Measurements from ENCODE around the gene TAGLN2.
A peak's percentile ranks its signal among the peaks of the same experiment; 100 is the strongest.

TAGLN2 gene

GRCh38 chr1:159943908-159944622 is 18.8 kb upstream of the TAGLN2 start:
- Mint-ChIP-seq H3K9me3 (no peaks in the 10 kb centered on the region), H3K36me3 (no peaks in the 10 kb centered on the region), H3K4me3 (no peak overlapping the region), H3K27me3 (peaks cover 23 to 36% of the 10 kb centered on the region in 2 donors), H3K27ac (no peak overlapping the region), H3K4me1 (peaks cover 22 to 50% of the 10 kb centered on the region in 2 donors)
- no peak for ATAC-seq (replicated peaks)
- DNase-seq, result no peak

GRCh38 chr1:159943278-159943640 is 18.0 kb upstream of the TAGLN2 start:
- H3K4me1 Mint-ChIP-seq, result peaks cover 29 to 58% of the 10 kb centered on the region in 2 donors
- no peaks in the 10 kb centered on the region for H3K9me3 Mint-ChIP-seq
- H3K27ac Mint-ChIP-seq, result no peak overlapping the region
- no peak for DNase-seq
- H3K36me3 Mint-ChIP-seq, result no peaks in the 10 kb centered on the region
- H3K4me3 Mint-ChIP-seq, result no peak overlapping the region
- no peak for ATAC-seq (replicated peaks)
- peaks cover 23 to 33% of the 10 kb centered on the region in 2 donors for H3K27me3 Mint-ChIP-seq

GRCh38 chr1:159942632-159943277 is 17.4 kb upstream of the TAGLN2 start:
- H3K27me3 Mint-ChIP-seq, result peaks cover 23 to 29% of the 10 kb centered on the region in 2 donors
- no peak overlapping the region for H3K27ac Mint-ChIP-seq
- H3K36me3 Mint-ChIP-seq, result no peaks in the 10 kb centered on the region
- peaks cover 33 to 63% of the 10 kb centered on the region in 2 donors for H3K4me1 Mint-ChIP-seq
- H3K9me3 Mint-ChIP-seq, result no peaks in the 10 kb centered on the region
- no peak overlapping the region for H3K4me3 Mint-ChIP-seq
- ATAC-seq (replicated peaks) (no peak), DNase-seq (no peak)

- Mint-ChIP-seq H3K27me3 (peaks cover 23 to 29% of the 10 kb centered on the region in 2 donors), H3K4me3 (no peak overlapping the region), H3K9me3 (no peaks in the 10 kb centered on the region), H3K4me1 (peaks cover 42 to 72% of the 10 kb centered on the region in 2 donors), H3K27ac (no peak overlapping the region), H3K36me3 (no peaks in the 10 kb centered on the region)
- no peak for DNase-seq
- ATAC-seq (replicated peaks), result no peak
Measured at GRCh38 chr1:159941591-159942560, 16.6 kb upstream of the TAGLN2 start.

GRCh38 chr1:159941141-159941540 is 15.8 kb upstream of the TAGLN2 start:
- no peak for DNase-seq
- Mint-ChIP-seq H3K4me1 (peaks cover 48 to 79% of the 10 kb centered on the region in 2 donors), H3K27me3 (peaks cover 23 to 28% of the 10 kb centered on the region in 2 donors), H3K9me3 (no peaks in the 10 kb centered on the region), H3K36me3 (no peaks in the 10 kb centered on the region), H3K4me3 (no peak overlapping the region), H3K27ac (no peak overlapping the region)
- ATAC-seq (replicated peaks), result no peak

- no peak for ATAC-seq (replicated peaks)
- H3K4me3 Mint-ChIP-seq, result no peak overlapping the region
- no peak overlapping the region for H3K27ac Mint-ChIP-seq
- H3K4me1 Mint-ChIP-seq, result peaks cover 50 to 79% of the 10 kb centered on the region in 2 donors
- H3K9me3 Mint-ChIP-seq, result no peaks in the 10 kb centered on the region
- H3K36me3 Mint-ChIP-seq, result no peaks in the 10 kb centered on the region
- peaks cover 17 to 18% of the 10 kb centered on the region in 2 donors for H3K27me3 Mint-ChIP-seq
- no peak for DNase-seq
Measured at GRCh38 chr1:159940006-159940620, 14.8 kb upstream of the TAGLN2 start.

- H3K27me3 Mint-ChIP-seq, result peaks cover 13% of the 10 kb centered on the region in 2 donors
- ATAC-seq (replicated peaks) (no peak), DNase-seq (no peak)
- H3K27ac Mint-ChIP-seq, result no peak overlapping the region
- H3K4me1 Mint-ChIP-seq, result peaks cover 45 to 77% of the 10 kb centered on the region in 2 donors
- no peaks in the 10 kb centered on the region for H3K36me3 Mint-ChIP-seq
- no peaks in the 10 kb centered on the region for H3K9me3 Mint-ChIP-seq
- no peak overlapping the region for H3K4me3 Mint-ChIP-seq
Measured at GRCh38 chr1:159939678-159940002, 14.3 kb upstream of the TAGLN2 start.

- Mint-ChIP-seq H3K36me3 (no peaks in the 10 kb centered on the region), H3K4me1 (peaks cover 47 to 75% of the 10 kb centered on the region in 2 donors), H3K27ac (peak overlapping the region; percentile 6), H3K9me3 (no peaks in the 10 kb centered on the region), H3K4me3 (no peak overlapping the region), H3K27me3 (peaks cover 7 to 8% of the 10 kb centered on the region in 2 donors)
- ATAC-seq (replicated peaks), result no peak
- DNase-seq, result no peak
Measured at GRCh38 chr1:159938905-159939677, 13.8 kb upstream of the TAGLN2 start.

GRCh38 chr1:159938211-159938852 is 13.0 kb upstream of the TAGLN2 start:
- H3K4me3 Mint-ChIP-seq, result no peak overlapping the region
- no peaks in the 10 kb centered on the region for H3K9me3 Mint-ChIP-seq
- DNase-seq (no peak), ATAC-seq (replicated peaks) (peak; percentile 65 to 69)
- H3K4me1 Mint-ChIP-seq, result peaks cover 55 to 81% of the 10 kb centered on the region in 2 donors
- no peaks in the 10 kb centered on the region for H3K36me3 Mint-ChIP-seq
- no peak overlapping the region for H3K27ac Mint-ChIP-seq
- peaks cover 2 to 6% of the 10 kb centered on the region in 2 donors for H3K27me3 Mint-ChIP-seq

- ATAC-seq (replicated peaks), result peak; percentile 20 to 31
- peaks cover 59 to 84% of the 10 kb centered on the region in 2 donors for H3K4me1 Mint-ChIP-seq
- H3K27me3 Mint-ChIP-seq, result peaks cover 0 to under 1% of the 10 kb centered on the region in 2 donors
- H3K9me3 Mint-ChIP-seq, result no peaks in the 10 kb centered on the region
- H3K36me3 Mint-ChIP-seq, result no peaks in the 10 kb centered on the region
- no peak for DNase-seq
- no peak overlapping the region for H3K27ac Mint-ChIP-seq
- peak overlapping the region in 1 of 2 donors; percentile 30 for H3K4me3 Mint-ChIP-seq
Measured at GRCh38 chr1:159937054-159937750, 11.9 kb upstream of the TAGLN2 start.

- peaks cover 60 to 85% of the 10 kb centered on the region in 2 donors for H3K4me1 Mint-ChIP-seq
- no peaks in the 10 kb centered on the region for H3K27me3 Mint-ChIP-seq
- H3K4me3 Mint-ChIP-seq, result peak overlapping the region; percentile 15 to 19
- ATAC-seq (replicated peaks), result peak; percentile 59
- no peaks in the 10 kb centered on the region for H3K9me3 Mint-ChIP-seq
- DNase-seq, result peak; percentile 62
- peak overlapping the region; percentile 26 for H3K27ac Mint-ChIP-seq
- H3K36me3 Mint-ChIP-seq, result no peaks in the 10 kb centered on the region
Measured at GRCh38 chr1:159936273-159936904, 11.1 kb upstream of the TAGLN2 start.

- peak; percentile 28 to 44 for ATAC-seq (replicated peaks)
- Mint-ChIP-seq H3K27ac (peak overlapping the region; percentile 37), H3K4me1 (peaks cover 59 to 85% of the 10 kb centered on the region in 2 donors), H3K9me3 (no peaks in the 10 kb centered on the region), H3K36me3 (no peaks in the 10 kb centered on the region), H3K27me3 (peaks cover 1 to 3% of the 10 kb centered on the region in 2 donors), H3K4me3 (peak overlapping the region in 1 of 2 donors; percentile 19)
- DNase-seq, result no peak
Measured at GRCh38 chr1:159935719-159936272, 10.5 kb upstream of the TAGLN2 start.

Data from stimulated activated naive B cell treated with anti-CD40 and anti-IgM and Interleukin-4, amounts not matched to agents 10 μg/mL and 1 μg/mL and 100 μg/mL, for 72 hours (primary cell).